SIG-M5 treated with dmso at 0.1 percent for 504 hours (cell line): ENCODE results near the gene CXorf58.
A peak's percentile ranks its signal among the peaks of the same experiment; 100 is the strongest.

Experiments
- DNase-seq: peaks from one replicate; lab custom pipeline; 2025; ENCODE audit not compliant: unreplicated experiment; lab: John Stamatoyannopoulos, UW

CXorf58 gene

GRCh38 chrX:23900220-23900797 is 7.5 kb upstream of the CXorf58 start:
- no peak for DNase-seq

- peak; percentile 61 for DNase-seq
Measured at GRCh38 chrX:23901060-23901459, 6.7 kb upstream of the CXorf58 start.

- peak; percentile 89 for DNase-seq
Measured at GRCh38 chrX:23901805-23902204, 6.0 kb upstream of the CXorf58 start.

- DNase-seq = peak; percentile 46
Measured at GRCh38 chrX:23902419-23902818, 5.4 kb upstream of the CXorf58 start.

GRCh38 chrX:23904096-23904495 is 3.7 kb upstream of the CXorf58 start:
- no peak for DNase-seq

- no peak for DNase-seq
Measured at GRCh38 chrX:23907111-23907497, 702 bp upstream of the CXorf58 start.

- DNase-seq = no peak
Measured at GRCh38 chrX:23908219-23909004, 606 bp downstream of the CXorf58 start.

GRCh38 chrX:23911126-23911835 is 3.5 kb downstream of the CXorf58 start:
- DNase-seq = no peak

GRCh38 chrX:23919148-23919547 is 11.3 kb downstream of the CXorf58 start:
- DNase-seq = no peak

GRCh38 chrX:23919706-23920320 is 12.0 kb downstream of the CXorf58 start:
- DNase-seq = no peak

GRCh38 chrX:23926015-23926414 is 18.2 kb downstream of the CXorf58 start:
- no peak for DNase-seq

GRCh38 chrX:23930894-23931604 is 23.2 kb downstream of the CXorf58 start:
- peak; percentile 55 for DNase-seq

- no peak for DNase-seq
Measured at GRCh38 chrX:23932046-23932445, 24.2 kb downstream of the CXorf58 start.

- no peak for DNase-seq
Measured at GRCh38 chrX:23935106-23935505, 27.3 kb downstream of the CXorf58 start.

GRCh38 chrX:23936180-23936579 is 28.4 kb downstream of the CXorf58 start:
- no peak for DNase-seq

- no peak for DNase-seq
Measured at GRCh38 chrX:23937100-23937499, 29.3 kb downstream of the CXorf58 start.

GRCh38 chrX:23938690-23939089 is 30.9 kb downstream of the CXorf58 start:
- DNase-seq = no peak

- no peak for DNase-seq
Measured at GRCh38 chrX:23939203-23939602, 31.4 kb downstream of the CXorf58 start.

GRCh38 chrX:23944234-23944633 is 36.4 kb downstream of the CXorf58 start:
- DNase-seq = no peak

- no peak for DNase-seq
Measured at GRCh38 chrX:23945206-23945605, 37.4 kb downstream of the CXorf58 start.

GRCh38 chrX:23952391-23952790 is 44.6 kb downstream of the CXorf58 start:
- DNase-seq = no peak
